Omental fat pad (tissue), 4 donors: ENCODE measurements around the gene TMEM63C. TPM values are rescaled to one million over a fixed set of nuclear protein-coding genes. Genes with fewer than 3 reads are reported as not detected.
"Not testable (repeated sequence)": the region's sequence is repeated elsewhere in the genome, so short reads cannot be mapped to it uniquely, and the experiment has no call there.

ENCODE experiments used
- ATAC-seq: fragments of 150-250 bp; one replicate; pipeline ENCODE4 v1.9.1; 2016; ENCODE audit warnings: mild to moderate bottlenecking, moderate library complexity; ENCODE audit not compliant: low FRiP score
- DNase-seq: peaks from one replicate; pipeline ENCODE4 v3.0.0-alpha.2; 2019; ENCODE audit warnings: low spot score
- total RNA-seq, 4 donors: library from RNA; depleted of rRNA; stranded (reverse); fragments of >200 nt; gene quantifications; one replicate each; pipeline ENCODE4 v1.1.0, GENCODE V29; 2016
- TF ChIP-seq, protein P1 (sequence below), 3 donors: fragments of 450-650 bp; IDR thresholded peaks; one replicate each; pipeline ENCODE4 v1.5.1; 2016 to 2017; ENCODE audit warnings: antibody characterized with exemption in 3 of 3, mild to moderate bottlenecking in 3 of 3, moderate library complexity in 2 of 3

TMEM63C gene
- total RNA-seq, 4 donors from 2014 or later, result 0.13 TPM; not detected in 3

DNA sequence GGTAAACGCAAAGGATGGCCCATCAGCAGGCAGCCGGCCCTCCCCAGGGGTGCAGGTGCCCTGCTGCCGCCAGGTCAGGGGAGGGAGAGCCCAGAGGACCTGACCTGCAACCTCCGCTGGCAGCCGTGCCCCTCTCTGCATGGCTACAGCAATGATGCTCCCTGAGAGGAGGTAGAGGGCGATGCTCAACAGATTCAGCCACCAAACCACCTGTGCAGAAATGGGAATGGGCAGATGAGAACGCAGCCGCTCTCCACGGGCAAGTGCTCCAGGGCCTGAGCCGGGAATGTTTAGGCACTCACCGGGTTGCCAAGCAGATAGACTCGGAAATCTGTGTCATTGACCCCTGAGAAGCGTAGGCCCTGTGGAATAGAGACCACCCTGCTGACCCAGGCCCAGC lies 98.1 kb downstream of the TMEM63C start:
- DNase-seq, result no peak
- TF ChIP-seq, protein P1, sequence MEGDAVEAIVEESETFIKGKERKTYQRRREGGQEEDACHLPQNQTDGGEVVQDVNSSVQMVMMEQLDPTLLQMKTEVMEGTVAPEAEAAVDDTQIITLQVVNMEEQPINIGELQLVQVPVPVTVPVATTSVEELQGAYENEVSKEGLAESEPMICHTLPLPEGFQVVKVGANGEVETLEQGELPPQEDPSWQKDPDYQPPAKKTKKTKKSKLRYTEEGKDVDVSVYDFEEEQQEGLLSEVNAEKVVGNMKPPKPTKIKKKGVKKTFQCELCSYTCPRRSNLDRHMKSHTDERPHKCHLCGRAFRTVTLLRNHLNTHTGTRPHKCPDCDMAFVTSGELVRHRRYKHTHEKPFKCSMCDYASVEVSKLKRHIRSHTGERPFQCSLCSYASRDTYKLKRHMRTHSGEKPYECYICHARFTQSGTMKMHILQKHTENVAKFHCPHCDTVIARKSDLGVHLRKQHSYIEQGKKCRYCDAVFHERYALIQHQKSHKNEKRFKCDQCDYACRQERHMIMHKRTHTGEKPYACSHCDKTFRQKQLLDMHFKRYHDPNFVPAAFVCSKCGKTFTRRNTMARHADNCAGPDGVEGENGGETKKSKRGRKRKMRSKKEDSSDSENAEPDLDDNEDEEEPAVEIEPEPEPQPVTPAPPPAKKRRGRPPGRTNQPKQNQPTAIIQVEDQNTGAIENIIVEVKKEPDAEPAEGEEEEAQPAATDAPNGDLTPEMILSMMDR (IDR thresholded peaks at IDR 0.05), result no peak
- no peak for ATAC-seq

GRCh38 chr14:77280921-77281320 lies 99.3 kb downstream of the TMEM63C start:
- not testable (repeated sequence) for ATAC-seq, DNase-seq

DNA sequence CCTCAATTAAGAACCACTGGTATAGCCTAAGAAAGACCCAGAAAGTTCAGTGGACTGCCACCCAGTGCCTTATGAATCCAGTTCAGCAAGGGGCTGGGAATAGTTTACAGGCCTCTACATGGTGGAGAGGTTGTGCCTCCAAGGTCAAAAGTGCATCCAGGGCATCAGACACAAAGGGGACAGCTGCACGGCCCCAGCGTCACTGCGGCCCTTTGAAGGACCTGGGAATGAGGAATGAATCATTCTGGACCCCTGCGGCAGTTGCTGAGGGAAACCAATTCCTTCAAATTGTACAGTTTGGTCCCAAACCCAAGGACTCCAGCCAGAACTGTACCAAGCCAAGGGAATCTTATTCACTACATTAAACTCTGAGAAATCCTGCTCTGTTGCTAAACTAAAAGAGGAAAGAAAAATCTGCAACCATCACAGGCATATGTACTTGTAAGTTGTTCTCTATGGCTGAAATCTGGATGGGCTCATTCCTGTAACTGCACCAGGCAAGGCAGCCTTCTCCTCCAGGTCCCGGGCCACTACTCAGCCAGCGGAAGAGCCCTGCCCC lies 100.3 kb downstream of the TMEM63C start:
- TF ChIP-seq, protein P1 (IDR thresholded peaks at IDR 0.05), result no peak
- DNase-seq (no peak), ATAC-seq (no peak)

GRCh38 chr14:77284066-77284465 lies 102.5 kb downstream of the TMEM63C start:
- TF ChIP-seq, protein P1 (IDR thresholded peaks at IDR 0.05), result no peak
- ATAC-seq (no peak), DNase-seq (no peak)

DNA sequence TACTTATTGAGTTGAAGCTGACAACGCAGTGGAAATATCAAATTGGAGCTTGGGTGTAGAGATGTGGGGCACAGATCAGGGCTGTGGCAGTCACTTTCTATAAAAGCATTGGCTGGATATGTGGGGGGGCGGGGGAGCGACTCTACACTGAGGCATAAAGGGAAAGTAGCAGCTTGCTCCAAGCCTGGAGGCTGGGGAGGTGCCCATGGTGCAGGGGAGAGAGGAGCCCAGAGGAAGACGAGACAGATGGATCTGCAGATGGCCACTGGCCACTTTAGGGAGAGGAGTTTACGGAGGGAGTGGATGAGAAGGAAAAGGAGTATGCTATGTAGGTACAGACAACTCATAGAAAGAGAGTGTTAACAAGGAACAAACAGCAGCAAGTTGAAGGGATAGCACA lies 102.9 kb downstream of the TMEM63C start:
- TF ChIP-seq, protein P1 (IDR thresholded peaks at IDR 0.05), result no peak
- no peak for ATAC-seq
- DNase-seq, result no peak

DNA sequence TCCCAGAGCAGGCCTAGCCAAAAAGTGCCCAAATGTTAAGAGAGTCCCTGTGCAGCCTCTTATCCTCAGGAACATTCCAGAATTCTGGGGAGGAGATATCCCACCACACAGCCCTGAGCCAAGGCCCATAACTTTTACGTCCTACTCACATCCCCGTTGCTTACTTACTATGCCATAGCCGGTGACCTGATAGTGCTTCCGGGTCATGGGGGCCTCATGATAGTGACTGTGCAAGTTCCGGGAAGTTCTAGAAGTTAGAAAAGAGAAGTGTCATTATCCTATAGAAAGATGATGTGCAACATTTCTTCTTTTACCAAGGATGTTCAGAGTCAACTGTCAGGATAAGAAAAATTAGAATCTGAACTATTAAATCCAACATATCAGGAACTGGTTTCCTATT lies 105.0 kb downstream of the TMEM63C start:
- DNase-seq, result no peak
- no peak for ATAC-seq
- TF ChIP-seq, protein P1 (IDR thresholded peaks at IDR 0.05), result no peak

DNA sequence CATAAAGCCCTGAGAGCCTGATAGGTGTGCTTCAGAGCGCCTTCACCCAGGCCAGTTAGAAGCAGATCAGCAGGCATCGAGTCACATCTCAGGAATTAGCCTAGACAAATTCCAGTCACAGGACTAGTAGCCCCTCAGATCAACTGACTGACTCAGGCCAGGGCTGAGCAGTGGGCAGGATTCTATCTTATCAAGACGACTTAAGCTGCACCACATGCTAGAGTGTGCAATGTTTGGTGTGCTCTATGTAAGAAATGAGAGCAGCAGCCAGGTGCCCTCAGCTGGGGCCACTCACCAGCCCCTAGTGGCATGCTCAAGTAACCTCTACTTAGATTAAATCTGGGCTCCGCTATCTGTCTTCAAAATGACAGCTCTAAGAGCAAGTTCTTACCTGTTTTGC lies 109.1 kb downstream of the TMEM63C start:
- TF ChIP-seq, protein P1 (IDR thresholded peaks at IDR 0.05), result no peak
- ATAC-seq (no peak), DNase-seq (no peak)

DNA sequence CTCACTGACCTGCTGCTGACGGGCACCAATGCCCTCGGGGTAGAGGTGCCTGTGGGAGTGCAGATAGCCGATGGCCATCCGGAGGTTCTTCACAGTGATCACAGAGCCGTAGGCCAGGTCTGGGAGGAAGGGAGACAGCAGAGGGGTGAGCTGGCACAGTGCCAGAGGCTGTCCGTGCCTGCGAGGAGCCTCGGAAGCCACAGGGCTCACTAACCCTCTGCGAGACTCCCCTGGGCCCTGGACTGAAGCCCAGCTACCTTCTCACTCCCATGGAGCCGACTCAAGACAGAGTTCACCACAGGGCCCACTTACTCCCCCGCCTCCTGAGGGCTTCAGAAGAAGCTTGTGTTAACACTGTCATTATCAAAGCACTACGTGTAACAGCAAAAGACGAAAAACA lies 114.6 kb downstream of the TMEM63C start:
- TF ChIP-seq, protein P1 (IDR thresholded peaks at IDR 0.05), result no peak
- no peak for ATAC-seq
- DNase-seq, result no peak
